GM10847 (cell line): ENCODE data around the gene KLK11.

ENCODE experiments used
- POLR2A ChIP-seq: IDR thresholded peaks from 2 replicates; pipeline ENCODE4 v1.6.1; 2011; ENCODE audit not compliant: insufficient read length; ENCODE audit errors: extremely low read depth

Gene KLK11

GRCh38 chr19:51040151-51040550, 13.7 kb upstream of the KLK11 start:
- TF ChIP-seq POLR2A: no peak

DNA sequence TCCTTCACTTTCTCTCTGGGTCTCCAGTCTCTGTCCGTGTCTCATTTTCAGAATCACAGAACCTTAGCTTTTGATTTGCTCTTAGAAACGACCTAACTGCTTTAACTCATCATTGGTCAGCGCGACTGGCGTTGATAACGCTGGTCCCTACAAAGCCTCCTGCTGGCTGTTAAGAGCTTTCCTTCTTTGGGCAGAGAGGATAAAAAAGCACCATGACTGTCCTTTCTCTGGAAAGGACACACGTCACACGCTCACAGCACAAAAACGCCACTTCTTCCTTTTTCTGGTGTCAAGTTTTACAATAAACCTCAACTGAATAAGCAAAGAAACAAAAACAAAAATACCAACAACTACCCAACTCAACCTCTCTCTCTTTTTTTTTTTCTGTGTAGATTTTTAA, 10.1 kb upstream of the KLK11 start:
- TF ChIP-seq POLR2A: no peak

GRCh38 chr19:51034704-51035103, 8.3 kb upstream of the KLK11 start, which contains the start of gene KLK12:
KLK12 (minus strand) TSS chr19:51035002; CDS start chr19:51034621, 381 bp downstream.
- TF ChIP-seq POLR2A: no peak

GRCh38 chr19:51031880-51032225, 5.4 kb upstream of the KLK11 start:
- no peak for TF ChIP-seq POLR2A

DNA sequence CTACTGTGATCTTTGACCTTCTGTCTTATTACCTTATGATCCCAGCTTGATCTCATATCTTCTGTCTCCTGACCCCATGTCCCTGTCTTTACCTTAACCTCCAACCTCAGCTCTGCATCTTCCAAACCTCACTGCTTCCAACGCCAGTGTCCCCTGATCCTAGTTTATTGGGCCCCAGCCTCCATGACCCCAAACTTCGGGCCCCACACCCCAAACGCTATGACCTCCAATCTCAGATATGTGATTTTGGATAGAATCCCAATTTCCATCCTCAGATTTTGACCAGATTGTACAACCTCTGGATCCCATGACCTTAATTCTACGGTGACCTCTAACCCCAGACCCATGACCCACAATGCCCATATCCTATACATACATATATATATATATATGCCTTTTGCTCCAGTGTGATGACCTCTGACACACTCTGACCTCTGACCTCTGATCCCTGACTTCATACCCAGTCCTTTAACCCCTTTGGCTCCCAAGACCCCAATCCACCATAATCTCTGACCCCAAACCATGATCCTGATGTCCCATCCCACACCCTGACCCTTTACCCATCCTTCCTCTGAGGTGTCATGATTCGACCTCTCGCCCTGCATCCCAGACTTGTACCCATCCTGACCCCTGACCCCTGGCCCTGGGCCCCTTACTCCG, 4.9 kb upstream of the KLK11 start:
- no peak for TF ChIP-seq POLR2A

DNA sequence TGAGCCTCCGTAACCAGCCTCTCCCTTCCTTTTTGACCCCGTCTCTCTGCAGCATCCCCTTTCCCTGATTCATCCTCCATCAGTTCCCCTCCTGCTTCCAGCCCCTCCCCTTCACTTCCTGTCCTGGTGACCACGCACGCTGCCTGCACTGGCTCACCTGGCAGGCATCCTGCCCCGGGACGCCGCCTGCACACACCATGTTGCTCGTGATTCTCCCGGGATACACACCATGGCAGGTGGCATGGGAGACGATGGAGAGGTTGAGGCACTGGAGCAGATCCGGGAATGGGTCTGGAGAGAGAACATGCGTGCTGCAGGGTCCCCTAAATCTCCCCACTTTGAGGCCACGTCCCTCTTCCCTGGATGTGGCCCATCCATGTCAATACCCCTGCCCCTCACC, 4.2 kb upstream of the KLK11 start:
- TF ChIP-seq POLR2A: no peak

- TF ChIP-seq POLR2A: no peak
Observed at GRCh38 chr19:51029718-51030117, 3.3 kb upstream of the KLK11 start.

- TF ChIP-seq POLR2A: no peak
Observed at GRCh38 chr19:51027873-51028272, 1.5 kb upstream of the KLK11 start.

DNA sequence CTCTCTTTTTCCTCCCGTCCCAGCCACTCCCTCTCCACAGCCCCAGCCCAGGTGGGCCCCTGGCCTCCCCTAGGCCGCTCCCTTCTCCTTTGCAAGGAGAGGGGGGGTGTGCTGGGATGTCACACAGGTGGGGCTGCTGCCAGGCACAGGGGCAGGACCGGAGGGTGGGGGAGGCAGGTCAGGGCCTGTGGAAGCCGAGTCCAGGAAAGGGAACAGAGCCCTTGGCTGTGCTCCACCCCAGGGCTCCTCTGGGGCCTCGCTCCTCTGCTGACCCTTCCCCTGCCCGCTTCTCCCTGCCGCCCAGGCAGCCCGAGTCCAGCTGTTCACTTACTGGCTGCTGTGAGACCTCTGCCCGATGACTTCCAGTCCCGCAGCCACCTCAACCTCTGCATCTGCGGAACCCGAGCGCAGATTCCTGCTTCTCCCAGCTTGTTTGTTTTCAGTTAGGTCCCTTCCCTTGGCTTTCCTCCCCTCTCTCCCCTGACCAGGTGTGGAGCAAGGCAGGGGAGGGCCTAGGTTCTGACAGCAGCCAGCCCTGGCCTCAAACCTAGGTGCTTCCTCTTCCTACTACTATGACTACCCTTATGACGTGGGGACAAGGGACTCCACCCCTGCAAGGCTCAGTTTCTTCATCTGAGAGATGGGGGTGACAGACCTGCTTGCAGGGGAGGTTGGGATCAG, 850 bp upstream of the KLK11 start:
- TF ChIP-seq POLR2A: no peak

GRCh38 chr19:51025809-51026553, 435 bp downstream of the KLK11 start:
- TF ChIP-seq POLR2A: no peak

DNA sequence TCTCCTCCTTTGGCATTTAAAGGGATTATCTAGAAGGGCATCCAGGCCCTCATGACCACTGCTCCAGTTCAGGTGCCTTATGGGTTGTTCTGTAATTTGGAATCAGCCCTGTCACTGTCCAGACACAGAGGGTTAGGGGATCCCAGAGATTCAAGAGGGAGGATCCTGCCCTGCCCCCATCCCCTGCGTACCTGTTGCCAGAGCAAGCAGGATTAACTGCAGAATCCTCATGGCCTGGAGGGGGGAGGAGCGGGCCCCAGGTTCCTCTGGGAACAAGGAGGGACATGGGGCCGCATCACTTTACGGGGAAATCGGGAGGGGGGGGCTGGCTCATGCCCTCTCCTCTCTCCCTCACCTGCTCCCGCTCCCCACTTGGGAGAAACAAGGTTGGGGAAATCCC, 1.0 kb downstream of the KLK11 start:
- no peak for TF ChIP-seq POLR2A

DNA sequence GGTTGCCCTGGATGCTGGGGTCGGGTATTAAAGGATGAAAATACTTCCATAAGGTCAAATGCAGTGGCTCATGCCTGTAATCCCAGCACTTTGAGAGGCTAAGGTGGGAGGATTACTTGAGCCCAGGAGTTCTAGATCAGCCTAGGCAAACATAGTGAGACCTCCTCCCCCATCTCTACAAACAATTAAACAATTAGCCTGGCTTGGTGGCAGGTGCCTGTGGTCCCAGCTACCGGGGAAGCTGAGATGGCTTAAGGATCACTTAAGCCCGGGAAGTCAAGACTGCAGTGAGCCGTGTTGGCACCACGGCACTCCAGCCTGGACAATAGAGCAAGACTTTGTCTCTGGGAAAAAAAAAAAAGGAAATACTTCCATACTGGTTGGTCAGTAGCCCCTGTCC, 1.5 kb downstream of the KLK11 start:
- no peak for TF ChIP-seq POLR2A

- no peak for TF ChIP-seq POLR2A
Observed at GRCh38 chr19:51023946-51024345, 2.5 kb downstream of the KLK11 start.

DNA sequence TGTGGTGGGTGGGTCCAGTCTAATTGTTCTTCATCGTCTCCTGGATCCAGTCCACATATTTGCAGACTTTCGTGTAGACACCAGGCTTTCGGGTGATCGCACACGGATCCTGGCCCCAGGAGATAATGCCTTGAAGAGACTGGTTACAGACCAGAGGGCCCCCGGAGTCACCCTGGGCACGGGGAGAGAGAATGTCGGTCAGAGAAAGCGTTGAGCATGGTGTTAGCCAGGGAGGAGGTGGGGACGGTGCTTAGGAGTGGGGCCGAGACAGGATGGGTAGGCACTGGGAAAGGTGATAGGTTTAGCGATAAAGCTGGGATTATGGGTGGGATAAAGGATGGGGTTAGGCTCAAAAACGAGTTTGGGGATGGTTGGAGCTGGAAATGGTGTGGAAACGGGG, 3.9 kb downstream of the KLK11 start:
- no peak for TF ChIP-seq POLR2A

DNA sequence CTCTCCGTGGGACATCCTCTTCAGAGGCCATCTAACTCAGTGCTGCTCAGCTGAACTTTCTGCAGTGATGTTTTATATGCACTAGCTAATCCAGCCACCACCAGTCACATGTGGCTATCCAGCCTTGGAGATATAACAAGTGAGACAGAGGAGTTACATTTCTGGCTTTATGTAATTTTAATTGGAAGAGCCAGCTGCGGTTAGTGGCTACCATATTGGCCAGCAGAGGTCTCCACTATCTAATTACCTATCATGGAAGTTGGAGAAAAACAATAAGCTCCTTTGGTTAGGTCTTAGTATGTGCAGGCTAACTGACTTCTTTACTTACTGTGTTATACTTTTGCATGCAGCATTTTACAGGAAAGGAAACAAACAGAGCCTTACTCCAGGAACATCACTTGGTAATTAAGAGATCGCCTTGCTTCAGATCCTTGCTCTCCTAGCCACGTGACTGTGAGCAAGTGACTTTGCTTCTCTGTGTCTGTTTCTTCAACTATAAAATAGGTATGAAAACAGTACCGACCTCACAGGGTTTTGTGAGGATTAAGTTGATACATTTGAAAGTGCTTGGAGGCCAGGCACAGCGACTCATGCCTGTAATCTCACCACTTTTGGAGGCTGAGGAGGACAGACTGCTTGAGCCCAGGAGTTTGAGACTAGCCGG, 5.3 kb downstream of the KLK11 start:
- no peak for TF ChIP-seq POLR2A

GRCh38 chr19:51019544-51019925, 6.9 kb downstream of the KLK11 start, which contains the start of gene KLK10:
KLK10 (minus strand) TSS chr19:51019709; CDS start chr19:51019130, 579 bp downstream.
- TF ChIP-seq POLR2A: no peak
